HG02885 (cell line): ENCODE results near the gene ARF6.
"Not testable (repeated sequence)": the region's sequence is repeated elsewhere in the genome, so short reads cannot be mapped to it uniquely, and the experiment has no call there.

Experiments used
- ATAC-seq: cut with Tn5 transposase; IDR thresholded peaks from one replicate; pipeline ENCODE4 v1.9.1; 2021; ENCODE audit warnings: mild to moderate bottlenecking; ENCODE audit not compliant: unreplicated experiment, poor library complexity

ARF6 gene

DNA sequence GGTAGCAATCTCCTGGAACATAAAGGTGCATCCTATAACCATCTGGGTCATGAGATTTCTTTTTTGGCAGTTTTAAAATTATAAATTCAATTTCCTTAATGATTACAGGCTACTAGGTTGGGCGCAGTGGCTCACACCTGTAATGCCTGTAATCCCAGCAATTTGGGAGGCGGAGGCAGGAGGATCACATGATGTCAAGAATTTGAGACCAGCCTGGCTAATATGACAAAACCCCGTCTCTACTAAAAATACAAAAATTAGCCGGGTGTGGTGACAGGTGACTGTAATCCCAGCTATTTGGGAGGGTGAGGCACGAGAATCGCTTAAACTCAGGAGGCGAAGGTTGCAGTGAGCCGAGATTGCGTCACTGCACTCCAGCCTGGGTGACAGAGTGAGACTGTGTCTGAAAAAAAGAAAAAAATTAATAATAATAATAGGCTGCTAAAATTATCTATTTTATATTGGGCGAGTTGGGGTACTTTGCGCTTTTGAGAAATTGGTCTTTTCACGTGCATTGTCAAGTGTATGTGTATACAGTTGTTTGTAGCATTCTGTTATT, 17.2 kb upstream of the ARF6 start:
- no peak for ATAC-seq

DNA sequence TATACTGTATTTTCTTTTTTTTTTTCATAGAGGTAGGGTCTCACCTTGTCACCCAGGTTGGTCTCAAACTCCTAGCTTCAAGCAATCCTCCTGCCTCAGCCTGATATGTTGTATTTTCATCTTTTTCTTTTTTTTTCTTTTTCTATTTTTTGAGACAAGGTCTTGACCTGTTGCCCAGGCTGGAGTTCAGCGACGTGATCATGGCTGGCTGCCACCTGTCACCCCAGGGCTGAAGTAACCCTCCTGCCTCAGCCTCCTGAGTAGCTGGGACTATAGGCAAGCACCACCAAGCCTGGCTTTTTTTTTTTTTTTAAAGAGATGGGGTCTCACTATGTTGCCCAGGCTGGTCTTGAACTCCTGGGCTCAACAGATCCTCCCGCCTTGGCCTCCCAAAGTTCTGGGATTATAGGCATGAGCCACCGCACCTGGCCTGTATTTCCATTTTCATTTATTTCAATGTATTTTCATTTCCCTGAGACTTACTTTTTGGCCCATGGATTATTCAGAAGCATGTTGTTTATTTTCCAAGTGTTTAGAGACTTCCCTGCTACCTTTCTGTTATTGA, 16.2 kb upstream of the ARF6 start:
- no peak for ATAC-seq

DNA sequence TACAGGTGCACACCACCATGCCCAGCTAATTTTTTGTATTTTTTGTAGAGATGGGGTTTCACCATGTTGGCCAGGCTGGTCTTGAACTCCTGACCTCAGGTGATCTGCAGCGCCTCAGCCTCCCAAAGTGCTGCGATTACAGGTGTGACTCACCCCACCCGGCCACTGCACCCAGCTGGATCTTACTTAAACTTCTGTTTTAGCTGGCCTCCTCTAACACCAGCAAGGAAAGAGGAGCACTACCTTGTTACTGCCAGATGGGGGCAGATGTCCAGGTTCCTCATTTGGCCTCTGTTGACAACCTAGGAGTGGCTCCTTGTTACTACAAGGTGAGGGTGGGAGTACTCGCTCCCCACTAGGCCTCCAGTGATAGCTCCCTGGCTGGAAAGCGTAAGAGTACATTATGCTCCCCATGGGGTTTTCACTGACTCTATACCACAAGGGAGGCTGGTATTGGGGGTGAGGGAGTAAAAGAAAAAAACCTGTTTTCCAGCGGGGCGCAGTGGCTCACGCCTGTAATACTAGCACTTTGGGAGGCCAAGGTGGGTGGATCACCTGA, 13.2 kb upstream of the ARF6 start:
- ATAC-seq: peak; percentile 90

DNA sequence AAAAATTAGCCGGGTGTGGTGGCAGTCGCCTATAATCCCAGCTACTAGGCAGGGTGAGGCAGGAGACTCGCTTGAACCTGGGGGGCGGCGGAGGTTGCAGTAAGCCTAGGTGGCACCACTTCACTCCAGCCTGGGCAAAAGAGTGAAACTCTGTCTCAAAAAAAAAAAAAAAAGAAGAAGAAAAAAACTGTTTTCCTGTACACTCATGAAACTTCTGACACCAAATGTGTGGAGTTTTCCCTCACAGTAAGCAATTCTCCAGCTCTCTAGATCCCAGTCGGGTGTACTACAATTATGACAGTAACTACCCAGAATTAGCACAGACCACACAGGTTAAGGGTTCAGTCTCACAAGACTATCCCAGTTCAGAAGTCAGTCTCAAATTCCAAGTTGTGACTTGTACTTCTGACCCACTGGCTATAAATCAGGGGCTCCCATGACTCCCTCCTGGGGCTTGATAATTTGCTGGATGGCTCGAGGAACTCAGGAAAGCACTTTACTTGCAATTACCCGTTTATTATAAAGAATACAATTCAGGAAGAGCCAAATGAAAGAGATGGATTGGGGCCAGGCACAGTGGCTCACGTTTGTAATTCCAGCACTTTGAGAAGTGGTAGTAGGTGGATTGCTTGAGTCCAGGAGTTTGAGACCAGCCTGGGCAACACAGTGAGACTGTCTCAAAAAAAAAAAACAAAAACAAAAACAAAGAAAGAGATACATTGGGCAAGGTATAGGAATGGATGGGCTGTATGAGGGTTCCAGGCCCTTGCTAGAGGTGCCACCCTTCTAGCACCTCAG, 12.4 kb upstream of the ARF6 start:
- ATAC-seq: no peak

DNA sequence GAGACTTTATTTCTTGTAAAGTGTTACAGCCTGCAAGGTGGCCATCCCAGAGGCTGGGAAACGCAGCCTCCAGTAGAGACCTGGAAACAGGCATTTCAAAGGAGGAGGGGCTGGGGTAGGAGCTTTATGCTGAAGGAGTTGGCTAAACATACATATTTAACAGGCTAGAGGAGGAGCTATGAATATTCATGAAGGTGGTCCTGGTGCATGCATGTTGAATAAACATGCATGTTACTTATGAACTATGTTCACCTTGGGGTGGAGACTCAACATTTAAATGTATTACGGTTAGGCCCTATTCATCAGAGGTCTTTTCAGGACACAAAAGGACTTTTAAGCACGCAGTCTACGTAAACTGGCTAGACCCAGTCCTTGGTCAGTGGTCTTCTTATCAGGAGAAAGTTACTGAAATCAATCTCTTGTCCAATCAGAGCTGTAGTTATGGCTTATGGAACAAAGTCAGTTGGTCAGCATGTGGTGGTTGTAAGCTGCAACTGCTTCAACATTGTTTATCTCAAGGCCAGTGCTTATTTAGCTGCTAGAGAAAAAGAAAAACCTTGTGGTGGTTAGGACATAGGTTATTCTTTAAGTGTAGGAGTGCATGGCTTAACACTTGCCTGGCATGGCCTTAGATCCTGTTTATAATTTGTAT, 11.4 kb upstream of the ARF6 start:
- ATAC-seq: no peak

DNA sequence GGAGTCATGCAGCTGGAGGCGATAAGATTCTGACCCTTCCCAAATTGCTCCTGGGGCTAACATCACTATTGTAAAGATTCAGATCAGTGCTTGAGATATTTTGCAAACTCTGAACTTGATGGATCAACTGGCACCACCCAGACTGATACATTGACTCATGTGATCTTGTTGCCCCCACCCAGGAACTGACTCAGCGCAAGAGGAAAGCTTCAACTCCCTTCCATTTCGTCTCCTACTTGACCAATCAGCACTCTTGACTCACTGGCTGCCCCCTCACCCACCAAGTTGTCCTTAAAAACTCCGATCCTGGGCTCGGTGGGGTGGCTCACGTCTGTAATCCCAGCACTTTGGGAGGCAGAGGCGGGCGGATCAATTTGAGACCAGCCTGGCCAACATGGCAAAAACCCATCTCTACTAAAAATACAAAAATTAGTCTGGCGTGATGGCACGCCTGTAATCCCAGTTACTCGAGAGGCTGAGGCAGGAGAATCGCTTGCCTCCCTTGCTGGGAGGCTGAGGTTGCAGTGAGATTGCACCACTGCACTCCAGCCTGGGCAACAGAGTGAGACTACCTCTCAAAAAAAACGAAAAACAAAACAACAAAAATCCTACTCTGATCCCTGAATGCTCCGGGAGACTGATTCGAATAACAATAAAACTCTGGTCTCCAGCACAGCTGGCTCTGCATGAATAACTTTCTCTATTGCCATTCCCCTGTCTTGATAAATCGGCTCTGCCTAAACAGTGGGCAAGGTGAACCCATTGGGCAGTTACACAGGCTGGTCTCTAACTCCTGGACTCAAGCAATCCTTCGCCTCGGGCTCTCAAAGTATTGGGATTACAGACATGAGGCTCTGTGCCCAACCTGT, 9.8 kb upstream of the ARF6 start:
- ATAC-seq: no peak

DNA sequence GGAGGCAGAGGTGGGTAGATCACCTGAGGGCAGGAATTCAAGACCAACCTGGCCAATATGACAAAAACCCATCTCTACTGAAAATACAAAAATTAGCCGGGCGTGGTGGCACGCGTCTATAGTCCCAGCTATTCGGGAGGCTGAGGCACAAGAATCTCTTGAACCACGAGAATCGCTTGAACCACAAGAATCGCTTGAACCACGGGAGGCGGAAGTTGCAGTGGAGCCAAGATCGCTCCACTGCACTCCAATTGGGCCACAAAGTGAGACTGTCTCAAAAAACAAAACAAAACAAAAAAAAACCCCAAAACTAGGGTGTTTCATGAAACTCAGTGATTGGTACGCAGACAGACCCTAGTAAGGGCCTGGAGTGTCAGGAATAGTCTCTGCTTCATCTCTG, 6.4 kb upstream of the ARF6 start:
- ATAC-seq: peak; percentile 65

DNA sequence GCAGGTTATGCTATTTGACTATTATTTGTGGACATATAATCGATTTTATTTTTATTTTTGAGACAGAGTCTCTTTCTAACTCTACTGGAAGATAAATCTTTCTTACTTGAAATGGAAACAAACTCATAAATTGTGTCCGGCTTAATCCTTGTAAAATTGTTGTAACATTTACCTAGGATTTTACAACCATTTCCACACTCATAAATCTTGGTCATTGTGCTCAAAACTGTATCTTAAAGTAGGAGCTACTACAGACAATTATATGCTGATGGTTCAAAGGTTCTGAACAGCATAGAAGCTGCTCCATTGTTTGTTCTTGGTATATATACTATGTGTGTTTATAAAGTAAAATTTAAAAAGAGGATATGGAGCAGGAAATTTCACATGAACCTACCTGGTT, 4.6 kb upstream of the ARF6 start:
- ATAC-seq: no peak

DNA sequence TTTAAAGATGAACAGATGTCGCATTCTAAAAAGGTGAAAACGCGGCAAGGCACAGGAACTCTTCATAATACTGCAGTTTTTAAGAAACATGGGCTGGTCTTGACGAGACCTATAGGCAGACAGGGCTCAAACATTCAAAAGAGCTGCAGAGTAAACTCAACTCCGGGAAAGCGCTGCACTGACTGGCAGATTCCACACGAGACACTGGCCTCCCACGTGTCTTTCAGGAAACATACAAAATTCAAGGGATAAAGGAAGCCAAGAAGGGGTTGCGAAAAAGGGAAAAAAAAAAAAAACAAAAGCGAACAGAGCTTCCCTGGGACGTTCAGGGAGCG, 614 bp upstream of the ARF6 start:
- peak; percentile 37 for ATAC-seq

DNA sequence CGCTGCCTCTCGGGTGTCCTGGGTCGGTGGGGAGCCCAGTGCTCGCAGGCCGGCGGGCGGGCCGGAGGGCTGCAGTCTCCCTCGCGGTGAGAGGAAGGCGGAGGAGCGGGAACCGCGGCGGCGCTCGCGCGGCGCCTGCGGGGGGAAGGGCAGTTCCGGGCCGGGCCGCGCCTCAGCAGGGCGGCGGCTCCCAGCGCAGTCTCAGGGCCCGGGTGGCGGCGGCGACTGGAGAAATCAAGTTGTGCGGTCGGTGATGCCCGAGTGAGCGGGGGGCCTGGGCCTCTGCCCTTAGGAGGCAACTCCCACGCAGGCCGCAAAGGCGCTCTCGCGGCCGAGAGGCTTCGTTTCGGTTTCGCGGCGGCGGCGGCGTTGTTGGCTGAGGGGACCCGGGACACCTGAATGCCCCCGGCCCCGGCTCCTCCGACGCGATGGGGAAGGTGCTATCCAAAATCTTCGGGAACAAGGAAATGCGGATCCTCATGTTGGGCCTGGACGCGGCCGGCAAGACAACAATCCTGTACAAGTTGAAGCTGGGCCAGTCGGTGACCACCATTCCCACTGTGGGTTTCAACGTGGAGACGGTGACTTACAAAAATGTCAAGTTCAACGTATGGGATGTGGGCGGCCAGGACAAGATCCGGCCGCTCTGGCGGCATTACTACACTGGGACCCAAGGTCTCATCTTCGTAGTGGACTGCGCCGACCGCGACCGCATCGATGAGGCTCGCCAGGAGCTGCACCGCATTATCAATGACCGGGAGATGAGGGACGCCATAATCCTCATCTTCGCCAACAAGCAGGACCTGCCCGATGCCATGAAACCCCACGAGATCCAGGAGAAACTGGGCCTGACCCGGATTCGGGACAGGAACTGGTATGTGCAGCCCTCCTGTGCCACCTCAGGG, 679 bp downstream of the ARF6 start:
- peak; percentile 46 for ATAC-seq

DNA sequence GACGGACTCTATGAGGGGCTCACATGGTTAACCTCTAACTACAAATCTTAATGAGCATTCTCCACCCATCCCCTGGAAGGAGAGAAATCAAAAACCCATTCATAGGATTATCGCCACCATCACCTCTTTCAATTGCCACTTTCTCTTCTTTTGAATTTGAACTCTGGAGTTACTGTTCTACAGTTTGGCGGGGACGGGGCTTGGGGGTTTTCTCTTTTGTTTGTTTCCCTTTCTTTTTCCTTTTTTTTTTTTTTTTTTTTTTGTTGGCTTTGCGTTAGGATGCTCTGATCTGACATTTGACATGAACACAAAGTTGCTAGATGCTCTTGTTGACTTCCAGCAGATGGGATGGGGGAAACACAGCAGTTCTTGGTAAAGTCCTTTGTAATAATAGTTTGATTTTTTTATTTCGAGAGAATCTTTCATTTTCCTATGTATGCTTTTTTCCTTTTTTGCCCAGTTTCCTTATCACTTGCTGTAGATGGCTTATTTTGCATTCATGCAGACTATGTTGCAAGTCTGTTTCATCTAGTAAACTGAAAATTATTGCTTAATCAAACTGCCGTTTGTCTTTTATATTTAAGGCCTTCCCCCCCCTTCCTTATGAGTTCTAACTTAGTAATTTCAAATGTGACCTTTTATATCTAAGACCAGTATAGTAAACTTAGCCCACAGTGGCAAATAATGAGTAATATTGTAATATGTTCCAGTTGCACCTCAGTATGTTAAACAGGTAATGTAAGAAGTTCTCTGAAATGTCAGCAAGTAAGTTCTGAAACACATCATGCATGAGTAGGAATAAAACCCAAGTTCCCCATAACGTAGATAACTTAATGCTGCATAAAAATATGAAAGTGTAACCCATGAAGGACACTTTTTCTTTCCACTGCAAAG, 1.6 kb downstream of the ARF6 start:
- ATAC-seq: not testable (repeated sequence)

DNA sequence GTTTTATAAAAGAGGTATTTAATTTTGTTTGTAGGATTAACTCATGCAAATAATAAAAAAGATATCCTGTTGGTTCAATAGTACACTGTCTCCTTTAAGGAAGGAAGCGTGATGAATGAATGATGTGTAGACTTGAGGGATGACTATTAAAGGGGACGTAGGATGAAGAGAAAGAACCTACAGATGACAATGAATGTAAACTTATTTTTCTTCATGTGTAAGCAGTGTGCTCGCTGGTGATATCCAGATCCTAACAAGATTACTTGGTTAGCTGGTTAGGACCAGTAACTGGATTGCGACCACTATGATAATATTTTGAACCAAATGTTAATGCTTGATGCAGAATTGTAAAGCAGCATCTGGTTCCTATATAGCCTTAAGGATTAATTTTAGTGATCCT, 2.6 kb downstream of the ARF6 start:
- ATAC-seq: no peak

DNA sequence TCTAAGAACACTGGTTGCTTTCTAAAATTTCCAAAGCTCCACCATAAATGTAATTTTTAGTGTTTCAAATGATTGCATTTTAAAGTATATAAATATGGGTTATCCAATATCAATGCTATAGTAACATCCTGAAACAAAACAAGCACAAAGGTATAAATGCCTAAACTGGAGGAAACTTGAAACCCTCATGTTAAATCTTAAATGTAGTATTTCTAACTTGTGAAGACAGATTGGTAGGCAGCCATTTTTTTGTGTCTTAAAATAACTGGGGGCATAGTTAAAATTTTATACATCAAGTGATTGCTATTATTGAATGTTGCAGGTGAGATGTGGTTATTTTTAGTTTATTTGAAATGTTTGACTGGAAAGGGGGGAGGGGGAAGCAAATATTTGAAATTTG, 3.4 kb downstream of the ARF6 start:
- not testable (repeated sequence) for ATAC-seq

DNA sequence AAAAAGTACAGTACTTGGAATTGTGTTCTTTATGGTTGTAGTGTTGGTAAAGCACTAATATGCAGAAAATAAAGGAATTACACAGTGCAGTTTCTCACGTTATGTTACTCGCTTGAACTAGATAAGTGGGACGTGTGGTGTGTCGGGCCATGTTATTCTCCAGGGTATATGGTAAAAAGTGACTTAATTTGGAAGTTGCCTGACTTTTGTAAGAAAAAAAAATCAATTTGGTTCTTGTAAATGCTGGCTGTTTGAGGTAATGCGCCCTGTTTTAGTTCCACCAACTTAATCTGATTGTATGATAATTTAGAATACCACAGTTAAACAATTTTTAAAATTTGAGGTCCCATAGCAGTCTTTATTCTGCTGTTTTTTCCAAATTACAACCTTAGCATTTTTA, 4.1 kb downstream of the ARF6 start:
- no peak for ATAC-seq

DNA sequence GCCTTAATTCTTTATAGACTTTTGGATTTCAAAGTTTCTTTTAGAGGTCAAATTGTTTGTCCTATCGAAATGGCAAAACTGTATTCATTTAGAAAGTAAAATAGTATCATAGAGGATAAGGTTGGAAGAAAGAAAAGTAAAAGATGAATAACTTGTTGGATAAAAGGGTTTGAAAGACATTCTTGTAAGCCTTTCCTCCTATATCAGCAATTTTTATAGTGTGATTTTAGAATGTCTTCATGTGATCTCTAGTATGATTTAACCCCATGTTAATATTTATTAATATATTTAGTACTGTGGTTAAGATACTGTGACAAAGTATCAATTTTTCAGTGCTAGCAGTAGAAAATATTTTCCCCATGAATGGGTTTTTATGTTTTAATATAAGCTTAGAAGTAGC, 4.5 kb downstream of the ARF6 start:
- ATAC-seq: no peak

DNA sequence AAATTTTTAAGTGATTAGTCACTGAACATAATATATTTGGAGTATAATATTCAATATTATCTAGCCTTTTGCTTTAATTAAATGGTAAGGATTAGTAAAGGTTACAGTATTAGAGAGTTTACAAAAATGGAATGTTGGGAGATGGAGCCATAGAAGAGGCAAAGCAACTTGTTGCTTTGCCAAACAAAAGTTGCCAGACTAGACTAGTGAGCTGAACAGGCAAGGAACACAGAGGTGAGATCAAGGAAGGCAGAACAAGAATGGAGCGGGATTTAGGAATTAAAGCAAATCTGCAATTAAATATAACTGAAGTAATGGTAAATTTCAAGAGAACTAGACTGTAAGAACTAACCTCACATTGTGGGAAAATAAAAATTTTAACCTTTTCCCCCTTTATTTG, 5.1 kb downstream of the ARF6 start:
- ATAC-seq: no peak

DNA sequence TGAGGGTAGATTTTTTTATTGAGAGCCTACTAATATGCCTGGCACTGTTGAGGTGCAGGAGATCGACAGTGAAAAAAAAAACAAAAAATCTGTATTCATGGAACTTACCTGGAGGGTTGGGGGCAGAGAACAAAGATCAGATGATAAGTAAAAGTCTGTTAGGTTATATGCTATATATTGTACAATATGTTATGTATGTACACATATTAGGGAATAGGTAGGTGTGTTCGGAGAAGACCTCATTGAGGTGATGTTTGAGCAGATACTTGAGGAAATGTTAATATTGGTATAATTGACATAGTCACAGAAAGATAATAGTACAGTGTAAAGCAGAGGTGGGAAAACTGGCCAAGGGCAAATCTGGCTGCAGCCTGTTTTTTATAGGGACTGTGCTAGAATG, 5.6 kb downstream of the ARF6 start:
- ATAC-seq: no peak

DNA sequence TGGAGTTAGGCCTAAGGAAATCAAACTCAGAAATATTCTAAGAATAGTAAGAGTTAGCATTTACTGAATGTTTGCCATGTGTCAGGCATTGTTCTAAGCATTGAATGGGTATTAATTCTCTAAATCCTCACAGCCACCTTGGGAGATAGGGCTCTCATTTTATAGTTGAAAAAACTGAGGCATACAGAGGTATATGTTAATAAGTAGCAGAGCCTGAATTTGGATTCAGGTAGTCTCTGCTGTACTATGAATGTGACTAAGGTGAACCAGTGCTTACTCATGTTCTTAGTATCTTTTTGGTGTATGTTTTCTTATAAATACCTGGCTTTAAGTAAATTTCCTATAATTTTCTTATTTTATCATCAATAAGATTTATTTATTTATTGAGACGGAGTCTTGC, 8.1 kb downstream of the ARF6 start:
- ATAC-seq: no peak
